HL-60 (cell line): ENCODE results near the gene MARCHF10.

Experiments used
- GABPA ChIP-seq: IDR thresholded peaks from 2 replicates; pipeline ENCODE4 v1.6.1; 2012; ENCODE audit warnings: low read depth
- POLR2AphosphoS5 ChIP-seq: IDR thresholded peaks from 2 replicates; pipeline ENCODE4 v1.6.1; 2012; ENCODE audit warnings: low read depth
- SPI1 ChIP-seq: IDR thresholded peaks from 2 replicates; pipeline ENCODE4 v1.6.1; 2012; ENCODE audit warnings: low read depth, mild to moderate bottlenecking, borderline replicate concordance
- TF ChIP-seq, protein P1 (sequence below): IDR thresholded peaks from one replicate; pipeline ENCODE4 v1.5.1; 2011; ENCODE audit warnings: low read length, control low read depth, inconsistent platforms; ENCODE audit not compliant: insufficient read depth

DNA sequence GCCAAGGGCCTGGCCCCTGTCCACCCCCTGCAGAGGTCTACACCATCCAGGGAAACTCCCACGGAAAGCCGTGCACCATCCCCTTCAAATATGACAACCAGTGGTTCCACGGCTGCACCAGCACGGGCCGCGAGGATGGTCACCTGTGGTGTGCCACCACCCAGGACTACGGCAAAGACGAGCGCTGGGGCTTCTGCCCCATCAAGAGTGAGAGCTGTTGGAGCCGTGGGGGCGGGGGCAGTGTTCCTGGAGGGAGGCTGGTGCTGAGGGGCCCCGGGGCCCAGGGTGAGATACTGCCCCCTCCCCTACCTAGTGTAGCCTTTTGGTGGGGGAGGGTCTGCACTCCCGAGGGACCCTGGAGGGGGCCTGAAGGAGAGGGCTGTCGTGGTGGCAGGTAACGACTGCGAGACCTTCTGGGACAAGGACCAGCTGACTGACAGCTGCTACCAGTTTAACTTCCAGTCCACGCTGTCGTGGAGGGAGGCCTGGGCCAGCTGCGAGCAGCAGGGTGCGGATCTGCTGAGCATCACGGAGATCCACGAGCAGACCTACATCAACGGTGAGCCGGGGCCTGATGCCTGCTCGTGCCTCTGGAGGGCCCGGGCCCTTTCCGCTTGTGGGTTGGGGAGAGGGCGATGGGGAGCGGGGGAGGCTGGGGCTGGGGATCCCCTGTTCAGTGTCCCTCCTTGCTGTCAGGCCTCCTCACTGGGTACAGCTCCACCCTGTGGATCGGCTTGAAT, 141.9 kb downstream of the MARCHF10 start:
- TF ChIP-seq GABPA: no peak
- TF ChIP-seq, protein P1, sequence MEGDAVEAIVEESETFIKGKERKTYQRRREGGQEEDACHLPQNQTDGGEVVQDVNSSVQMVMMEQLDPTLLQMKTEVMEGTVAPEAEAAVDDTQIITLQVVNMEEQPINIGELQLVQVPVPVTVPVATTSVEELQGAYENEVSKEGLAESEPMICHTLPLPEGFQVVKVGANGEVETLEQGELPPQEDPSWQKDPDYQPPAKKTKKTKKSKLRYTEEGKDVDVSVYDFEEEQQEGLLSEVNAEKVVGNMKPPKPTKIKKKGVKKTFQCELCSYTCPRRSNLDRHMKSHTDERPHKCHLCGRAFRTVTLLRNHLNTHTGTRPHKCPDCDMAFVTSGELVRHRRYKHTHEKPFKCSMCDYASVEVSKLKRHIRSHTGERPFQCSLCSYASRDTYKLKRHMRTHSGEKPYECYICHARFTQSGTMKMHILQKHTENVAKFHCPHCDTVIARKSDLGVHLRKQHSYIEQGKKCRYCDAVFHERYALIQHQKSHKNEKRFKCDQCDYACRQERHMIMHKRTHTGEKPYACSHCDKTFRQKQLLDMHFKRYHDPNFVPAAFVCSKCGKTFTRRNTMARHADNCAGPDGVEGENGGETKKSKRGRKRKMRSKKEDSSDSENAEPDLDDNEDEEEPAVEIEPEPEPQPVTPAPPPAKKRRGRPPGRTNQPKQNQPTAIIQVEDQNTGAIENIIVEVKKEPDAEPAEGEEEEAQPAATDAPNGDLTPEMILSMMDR: no peak
- TF ChIP-seq POLR2AphosphoS5: no peak
- no peak for TF ChIP-seq SPI1
